GM21825 (cell line): Measurements from ENCODE around the gene ZNF618.
"Not testable (repeated sequence)": the region's sequence is repeated elsewhere in the genome, so short reads cannot be mapped to it uniquely, and the experiment has no call there.

Experiments used
- ATAC-seq: cut with Tn5 transposase; IDR thresholded peaks from one replicate; pipeline ENCODE4 v1.9.1; 2021; ENCODE audit warnings: mild to moderate bottlenecking, moderate library complexity; ENCODE audit not compliant: unreplicated experiment

ZNF618 gene

GRCh38 chr9:113984639-113985380 lies 108.7 kb downstream of the ZNF618 start:
- ATAC-seq = no peak

DNA sequence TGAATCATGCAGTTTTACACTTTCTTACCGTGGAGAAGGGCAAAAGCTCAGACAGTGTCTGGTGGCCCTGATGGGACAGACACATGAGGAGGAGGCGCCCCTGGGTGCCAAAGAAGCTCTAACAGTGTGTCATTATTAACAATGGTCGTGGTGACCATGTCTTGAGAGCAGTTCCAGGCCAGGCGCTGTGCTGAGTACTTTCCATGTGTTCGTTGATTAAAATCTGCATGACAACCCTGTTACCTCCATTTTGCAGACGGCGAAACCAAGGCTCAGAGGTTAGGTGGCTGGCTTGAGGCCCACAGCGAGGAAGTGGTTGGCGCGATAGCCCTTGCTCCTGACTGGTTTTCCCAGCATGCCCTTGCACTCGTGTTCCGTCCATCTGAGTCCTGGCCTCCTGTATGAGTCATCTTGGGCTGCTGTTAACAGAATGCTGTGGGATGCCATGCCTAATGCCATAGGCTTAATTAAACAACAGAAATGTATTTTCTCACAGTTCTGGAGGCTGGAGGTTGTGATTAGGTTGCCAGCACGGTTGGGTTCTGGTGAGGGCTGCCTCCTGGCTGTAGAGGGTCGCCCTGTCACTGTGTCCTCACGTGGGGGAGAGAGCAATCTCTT lies 110.0 kb downstream of the ZNF618 start:
- ATAC-seq = no peak

DNA sequence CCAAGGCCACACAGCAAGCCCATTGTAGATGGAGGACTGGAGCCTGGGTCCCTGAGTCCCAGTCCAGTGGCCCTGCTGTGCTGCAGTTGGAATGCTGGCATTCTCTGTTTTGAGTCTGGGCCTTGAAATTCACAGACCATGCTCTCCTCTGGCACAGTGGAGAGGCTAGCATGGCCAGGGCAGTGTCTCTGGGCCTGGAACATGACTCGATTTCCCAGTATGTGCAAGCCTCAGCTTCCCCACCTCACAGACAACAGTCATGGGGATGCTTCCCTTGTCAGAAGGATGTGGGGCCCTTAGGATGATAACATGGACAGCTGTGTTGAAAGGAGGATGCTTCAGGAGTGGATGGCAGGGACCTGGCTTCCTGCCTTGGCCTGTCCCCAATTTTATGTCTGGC lies 110.8 kb downstream of the ZNF618 start:
- ATAC-seq = no peak

GRCh38 chr9:113987526-113987925 lies 111.4 kb downstream of the ZNF618 start:
- no peak for ATAC-seq

DNA sequence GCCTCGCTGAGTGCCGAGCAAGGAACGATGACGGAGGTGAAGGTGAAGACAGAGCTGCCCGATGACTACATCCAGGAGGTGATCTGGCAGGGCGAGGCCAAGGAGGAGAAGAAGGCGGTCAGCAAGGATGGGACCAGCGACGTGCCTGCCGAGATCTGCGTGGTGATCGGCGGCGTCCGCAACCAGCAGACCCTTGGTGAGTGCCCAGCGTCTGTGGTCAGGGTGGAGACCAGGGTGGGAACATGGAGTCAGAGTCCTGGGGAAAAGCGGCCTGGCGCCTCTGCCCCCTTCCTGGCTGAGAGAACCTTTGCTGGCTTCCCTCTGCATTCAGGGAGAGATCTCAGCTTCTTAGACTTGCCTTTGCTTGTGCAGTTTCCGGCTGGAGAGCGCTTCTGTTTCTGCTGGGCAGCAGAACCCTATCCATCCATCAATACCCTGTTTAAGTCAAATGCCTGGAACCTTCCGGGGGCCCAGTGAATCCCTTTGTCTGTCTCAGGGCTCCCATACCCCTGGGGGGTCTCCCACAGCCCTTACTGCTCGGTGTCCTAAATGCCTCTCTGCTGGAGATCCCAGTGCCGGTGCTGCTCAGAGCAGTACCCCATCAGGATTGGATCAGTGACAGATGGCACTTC lies 112.4 kb downstream of the ZNF618 start:
- ATAC-seq = no peak

DNA sequence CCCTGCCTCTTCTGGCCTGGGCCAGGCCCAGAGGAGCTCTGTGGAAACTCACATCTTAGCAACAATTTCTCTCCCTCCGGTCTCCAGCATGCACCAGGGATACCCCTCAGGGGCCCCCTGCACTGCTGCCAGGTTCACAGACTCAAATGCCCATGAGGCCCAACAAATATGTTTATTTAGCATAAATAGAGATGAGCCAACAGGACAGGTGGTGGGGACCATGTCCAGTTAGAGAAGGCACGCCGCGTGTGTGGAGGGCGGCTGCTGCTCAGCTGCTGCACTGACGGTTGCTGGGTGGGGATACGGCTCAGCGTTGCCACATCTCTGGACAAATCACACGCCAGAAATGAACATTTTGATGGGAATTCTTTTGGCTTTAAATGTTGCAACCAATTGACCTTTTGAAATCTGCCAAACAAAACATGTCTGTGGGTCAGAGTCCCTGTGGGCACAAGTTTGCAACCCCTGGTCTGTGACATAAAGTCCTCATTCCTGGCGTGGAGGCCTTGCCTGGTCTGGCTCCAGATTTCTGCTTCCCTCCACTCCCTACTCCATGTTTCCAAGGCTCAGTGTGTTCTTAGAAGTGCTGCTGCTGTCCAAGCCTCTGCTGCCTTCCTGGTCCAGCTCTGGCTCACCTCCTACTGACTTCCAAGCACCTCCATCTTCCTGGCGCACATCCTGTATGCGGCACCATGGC lies 113.1 kb downstream of the ZNF618 start:
- ATAC-seq = no peak

- ATAC-seq = no peak
Observed at GRCh38 chr9:113989714-113990569, 113.8 kb downstream of the ZNF618 start.

DNA sequence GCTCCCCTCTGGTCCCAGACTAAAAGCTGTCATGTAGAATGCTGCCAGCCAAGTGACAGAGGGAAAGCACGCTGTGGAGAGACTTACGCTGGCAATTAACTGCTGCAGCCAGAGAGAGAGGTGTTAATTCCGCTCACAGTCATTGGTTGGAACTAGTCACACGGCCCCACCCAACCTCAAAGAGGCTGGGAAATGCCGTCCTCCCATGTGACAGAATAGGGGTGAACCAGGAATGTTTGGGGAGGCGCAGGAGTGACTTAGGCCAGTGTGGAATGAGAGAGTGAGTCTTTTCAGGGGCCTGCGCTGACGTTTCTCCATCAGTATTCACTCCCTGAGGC lies 114.4 kb downstream of the ZNF618 start:
- ATAC-seq = no peak

- no peak for ATAC-seq
Observed at GRCh38 chr9:113990975-113991471, 114.9 kb downstream of the ZNF618 start.

DNA sequence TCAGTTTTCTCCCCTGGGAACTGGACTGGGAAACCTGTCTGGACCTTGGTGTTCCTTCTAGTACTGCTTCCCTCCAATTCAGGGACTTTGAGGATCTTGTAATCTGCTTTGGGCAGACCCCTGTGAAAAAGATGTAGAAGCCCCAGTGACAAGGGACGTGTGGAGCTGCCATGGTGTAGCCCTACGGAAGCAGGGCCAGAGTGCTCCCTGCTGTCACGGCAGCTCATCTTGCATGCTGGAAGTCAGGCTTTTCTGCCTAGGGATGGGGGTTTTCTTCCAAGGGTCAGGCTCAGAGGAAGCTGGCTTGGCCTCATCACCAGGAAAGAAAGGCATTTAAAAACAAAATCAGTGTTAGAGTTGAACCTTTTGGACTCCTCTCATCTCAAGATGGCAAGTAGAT lies 115.6 kb downstream of the ZNF618 start:
- no peak for ATAC-seq

DNA sequence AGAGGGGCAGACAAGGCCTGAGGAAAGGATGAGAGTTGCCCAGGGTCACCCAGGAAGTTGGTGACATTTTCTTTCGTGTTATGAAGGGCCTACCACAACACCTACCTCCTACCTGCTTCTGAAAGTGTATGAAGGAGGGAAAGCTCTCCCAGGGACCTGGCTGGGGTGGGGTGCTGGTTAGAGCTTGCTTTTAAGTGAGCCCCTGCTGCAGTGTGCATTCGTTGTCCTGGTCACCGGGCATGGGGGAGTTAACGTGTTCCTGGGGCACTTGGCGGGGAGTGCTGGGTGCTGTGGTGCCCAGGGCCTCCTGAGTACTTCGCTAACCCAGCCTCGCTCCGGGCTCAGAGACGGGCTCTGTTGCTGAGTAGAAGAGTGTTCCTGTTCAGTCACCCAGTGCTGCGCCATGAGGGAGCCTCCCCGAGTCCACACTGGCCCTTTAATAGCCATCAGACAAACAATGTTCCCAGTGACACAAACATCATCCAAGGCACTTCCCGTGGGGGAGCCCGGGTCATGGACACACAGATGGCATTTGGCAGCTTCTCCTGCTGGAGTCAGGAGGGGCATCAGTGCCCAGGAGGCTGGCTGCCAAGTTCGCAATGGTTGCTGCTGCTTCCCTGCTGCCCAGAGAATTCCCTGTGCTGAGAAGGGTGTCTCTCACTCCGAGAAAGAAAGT lies 116.3 kb downstream of the ZNF618 start:
- no peak for ATAC-seq

DNA sequence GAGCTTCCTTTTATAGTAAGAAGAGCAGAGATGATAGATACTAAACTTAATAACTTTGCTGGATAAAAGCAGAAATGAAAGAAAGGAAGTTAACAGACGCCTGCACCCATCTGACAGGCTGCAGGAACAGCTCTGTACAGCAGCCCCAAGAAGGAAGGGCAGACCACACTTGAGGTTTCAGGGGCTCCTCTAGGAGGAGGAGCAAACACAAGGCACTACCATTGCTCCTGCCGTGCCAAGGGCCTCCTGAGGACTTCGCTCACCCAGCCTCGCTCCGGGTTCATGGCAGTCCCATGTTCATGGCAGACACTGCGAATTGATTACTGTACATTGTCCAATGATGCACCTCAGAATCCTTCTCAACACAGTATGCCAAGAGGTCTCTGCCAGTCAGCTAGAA lies 116.9 kb downstream of the ZNF618 start:
- no peak for ATAC-seq

GRCh38 chr9:113993838-113994540 lies 117.9 kb downstream of the ZNF618 start:
- no peak for ATAC-seq

- ATAC-seq = no peak
Observed at GRCh38 chr9:113995401-113995800, 119.3 kb downstream of the ZNF618 start.

GRCh38 chr9:113995963-113996362 lies 119.9 kb downstream of the ZNF618 start:
- no peak for ATAC-seq

DNA sequence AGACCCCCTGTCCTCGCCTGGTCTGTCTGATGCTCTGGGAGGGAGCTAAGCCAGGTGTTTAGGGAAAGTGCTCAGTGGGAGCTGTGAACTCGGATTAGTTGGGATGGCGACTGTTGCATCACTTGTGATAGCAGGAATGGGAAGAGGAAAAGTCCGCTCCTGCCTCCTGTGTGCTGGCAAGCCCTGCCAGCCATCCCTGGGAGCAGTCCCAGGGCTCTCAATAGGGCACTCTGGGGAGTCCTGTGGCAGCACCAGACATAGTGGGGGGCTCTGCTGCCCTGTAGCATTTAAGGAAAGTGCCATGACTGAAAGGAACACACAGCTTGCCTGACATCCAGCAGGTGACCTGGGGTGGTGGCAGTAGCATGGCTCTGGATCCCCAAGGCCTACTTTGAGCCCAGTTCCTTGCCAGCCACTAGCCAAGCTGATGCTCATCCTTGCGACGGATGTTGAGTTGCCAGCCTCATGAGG lies 120.5 kb downstream of the ZNF618 start:
- no peak for ATAC-seq

- ATAC-seq = not testable (repeated sequence)
Observed at GRCh38 chr9:113997064-113997463, 121.0 kb downstream of the ZNF618 start.

- no peak for ATAC-seq
Observed at GRCh38 chr9:113997610-113998009, 121.5 kb downstream of the ZNF618 start.

GRCh38 chr9:113998114-113998513 lies 122.0 kb downstream of the ZNF618 start:
- no peak for ATAC-seq
